Glutamatergic neuron (in vitro differentiated cells): ENCODE measurements around the gene PDCD4. TPM values are rescaled to one million over a fixed set of nuclear protein-coding genes. Genes with fewer than 3 reads are reported as not detected.
A peak's percentile ranks its signal among the peaks of the same experiment; 100 is the strongest.

Source experiments
- DNase-seq: peaks from one replicate; pipeline ENCODE4 v3.0.0; 2022
- H3K27ac Mint-ChIP-seq: one replicate; pipeline ENCODE4 v1.8.0; 2020; ENCODE audit warnings: mild to moderate bottlenecking, mixed read lengths, inconsistent platforms; ENCODE audit not compliant: unreplicated experiment
- H3K27me3 Mint-ChIP-seq: one replicate; pipeline ENCODE4 v1.8.0; 2020; ENCODE audit warnings: mild to moderate bottlenecking, moderate library complexity, mixed read lengths, inconsistent platforms; ENCODE audit not compliant: unreplicated experiment
- H3K36me3 Mint-ChIP-seq: one replicate; pipeline ENCODE4 v1.8.0; 2020; ENCODE audit warnings: mild to moderate bottlenecking, mixed read lengths, inconsistent platforms; ENCODE audit not compliant: unreplicated experiment
- H3K4me1 Mint-ChIP-seq: one replicate; pipeline ENCODE4 v1.8.0; 2020; ENCODE audit warnings: mild to moderate bottlenecking, low read depth, mixed read lengths, inconsistent platforms; ENCODE audit not compliant: unreplicated experiment
- H3K4me3 Mint-ChIP-seq: one replicate; pipeline ENCODE4 v1.8.0; 2020; ENCODE audit warnings: mild to moderate bottlenecking, mixed read lengths, inconsistent platforms; ENCODE audit not compliant: unreplicated experiment
- H3K9me3 Mint-ChIP-seq: one replicate; pipeline ENCODE4 v1.8.0; 2020; ENCODE audit warnings: mild to moderate bottlenecking, moderate library complexity, mixed read lengths, inconsistent platforms; ENCODE audit not compliant: unreplicated experiment
- total RNA-seq: library from RNA; stranded (reverse); fragmentation: NEBNext Ultra II Directional; extraction: Animal tissue kit (Norgen Biotek cat#: 25700); gene quantifications from one replicate; pipeline ENCODE4 v1.2.1, GENCODE V29; 2021; ENCODE audit not compliant: unreplicated experiment
- TF ChIP-seq, protein P1 (sequence below): fragments of 200-600 bp; sonication (generic); IDR thresholded peaks from one replicate; pipeline ENCODE4 v1.5.0; 2021; ENCODE audit not compliant: partially characterized antibody, unreplicated experiment

PDCD4 gene
- total RNA-seq, 1 donor from 2014 or later: 149 TPM

DNA sequence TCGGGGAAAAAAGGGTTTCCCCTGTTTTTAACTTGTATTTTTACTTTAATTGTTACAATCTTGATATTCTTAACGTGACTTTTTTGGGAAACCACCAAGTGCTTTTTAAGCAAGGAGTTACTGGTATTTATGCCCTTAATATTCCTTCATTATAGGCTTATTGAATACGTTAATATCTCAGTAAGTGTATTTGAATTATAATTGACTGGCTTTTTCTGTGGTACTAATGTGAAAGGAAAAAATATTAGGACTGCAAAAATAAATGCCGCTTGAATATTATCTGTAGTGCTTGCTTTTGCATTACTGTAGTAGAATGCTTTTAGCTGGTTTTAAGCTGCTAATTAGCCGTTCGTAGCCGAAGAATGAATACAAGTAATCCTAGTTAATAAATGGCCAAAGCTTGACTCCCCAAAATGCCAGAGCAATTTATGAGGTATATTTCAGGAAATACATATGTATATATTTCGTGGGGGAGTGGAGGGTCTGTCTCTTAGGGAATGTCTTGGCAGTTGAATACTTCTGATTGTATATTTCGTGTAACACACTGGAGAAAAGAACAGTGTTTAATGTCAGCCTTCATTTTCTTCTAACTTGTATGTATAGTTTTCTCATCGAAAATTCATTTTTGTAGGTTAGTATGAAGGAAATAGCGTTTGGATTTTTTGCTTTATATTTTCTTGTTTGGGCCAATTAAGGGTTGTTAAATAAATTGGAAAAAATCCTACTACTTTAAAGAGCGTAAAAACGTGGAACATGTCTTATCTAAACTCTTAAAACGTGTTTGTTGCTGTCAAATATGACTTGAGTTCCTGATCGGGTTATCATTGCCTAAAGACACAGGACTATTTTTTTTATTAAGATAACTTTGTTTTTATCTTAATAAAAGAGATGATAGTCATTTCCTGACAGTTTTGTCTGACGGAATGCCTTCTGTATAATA is 1.5 kb downstream of the PDCD4 start:
- Mint-ChIP-seq H3K36me3 (no peaks in the 10 kb centered on the region), H3K27me3 (peaks cover 11% of the 10 kb centered on the region), H3K4me1 (peaks cover 24% of the 10 kb centered on the region), H3K4me3 (peak overlapping the region; percentile 88), H3K27ac (peak overlapping the region; percentile 78), H3K9me3 (peaks cover 15% of the 10 kb centered on the region)
- TF ChIP-seq, protein P1, sequence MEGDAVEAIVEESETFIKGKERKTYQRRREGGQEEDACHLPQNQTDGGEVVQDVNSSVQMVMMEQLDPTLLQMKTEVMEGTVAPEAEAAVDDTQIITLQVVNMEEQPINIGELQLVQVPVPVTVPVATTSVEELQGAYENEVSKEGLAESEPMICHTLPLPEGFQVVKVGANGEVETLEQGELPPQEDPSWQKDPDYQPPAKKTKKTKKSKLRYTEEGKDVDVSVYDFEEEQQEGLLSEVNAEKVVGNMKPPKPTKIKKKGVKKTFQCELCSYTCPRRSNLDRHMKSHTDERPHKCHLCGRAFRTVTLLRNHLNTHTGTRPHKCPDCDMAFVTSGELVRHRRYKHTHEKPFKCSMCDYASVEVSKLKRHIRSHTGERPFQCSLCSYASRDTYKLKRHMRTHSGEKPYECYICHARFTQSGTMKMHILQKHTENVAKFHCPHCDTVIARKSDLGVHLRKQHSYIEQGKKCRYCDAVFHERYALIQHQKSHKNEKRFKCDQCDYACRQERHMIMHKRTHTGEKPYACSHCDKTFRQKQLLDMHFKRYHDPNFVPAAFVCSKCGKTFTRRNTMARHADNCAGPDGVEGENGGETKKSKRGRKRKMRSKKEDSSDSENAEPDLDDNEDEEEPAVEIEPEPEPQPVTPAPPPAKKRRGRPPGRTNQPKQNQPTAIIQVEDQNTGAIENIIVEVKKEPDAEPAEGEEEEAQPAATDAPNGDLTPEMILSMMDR: no peak
- no peak for DNase-seq

GRCh38 chr10:110873951-110874350 is 2.2 kb downstream of the PDCD4 start:
- Mint-ChIP-seq H3K36me3 (no peaks in the 10 kb centered on the region), H3K4me1 (peaks cover 26% of the 10 kb centered on the region), H3K27me3 (peaks cover 11% of the 10 kb centered on the region), H3K4me3 (peak overlapping the region; percentile 88), H3K27ac (peak overlapping the region; percentile 81), H3K9me3 (peaks cover 15% of the 10 kb centered on the region)
- TF ChIP-seq, protein P1: no peak
- no peak for DNase-seq

- peaks cover 6% of the 10 kb centered on the region for H3K9me3 Mint-ChIP-seq
- TF ChIP-seq, protein P1: no peak
- H3K27ac Mint-ChIP-seq: no peak overlapping the region
- no peak overlapping the region for H3K4me3 Mint-ChIP-seq
- no peak for DNase-seq
- peaks cover 5% of the 10 kb centered on the region for H3K27me3 Mint-ChIP-seq
- peaks cover 19% of the 10 kb centered on the region for H3K4me1 Mint-ChIP-seq
- H3K36me3 Mint-ChIP-seq: no peaks in the 10 kb centered on the region
Measured at GRCh38 chr10:110876000-110876399, 4.3 kb downstream of the PDCD4 start.

DNA sequence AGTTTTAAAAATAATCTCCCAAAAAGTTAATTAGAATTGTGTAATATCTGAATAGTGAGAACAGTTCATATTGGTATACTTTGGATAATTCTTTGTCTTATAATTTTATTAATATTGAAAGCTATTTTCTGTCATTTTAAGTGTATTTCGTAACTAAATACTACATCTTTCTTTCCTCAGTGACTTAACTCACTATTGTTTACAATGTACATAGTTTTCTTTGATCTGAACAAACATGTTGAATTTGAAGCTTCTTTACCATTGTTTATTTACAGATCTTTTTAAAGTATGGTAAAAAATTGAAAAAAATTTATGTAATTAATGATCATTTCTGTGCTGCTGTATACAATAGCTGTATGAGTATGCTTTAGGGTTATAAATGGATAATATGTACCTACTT is 5.1 kb downstream of the PDCD4 start:
- no peaks in the 10 kb centered on the region for H3K27me3 Mint-ChIP-seq
- H3K4me1 Mint-ChIP-seq: peaks cover 22% of the 10 kb centered on the region
- no peak for DNase-seq
- H3K4me3 Mint-ChIP-seq: no peak overlapping the region
- H3K36me3 Mint-ChIP-seq: no peaks in the 10 kb centered on the region
- TF ChIP-seq, protein P1: no peak
- H3K9me3 Mint-ChIP-seq: peaks cover 3% of the 10 kb centered on the region
- H3K27ac Mint-ChIP-seq: no peak overlapping the region

DNA sequence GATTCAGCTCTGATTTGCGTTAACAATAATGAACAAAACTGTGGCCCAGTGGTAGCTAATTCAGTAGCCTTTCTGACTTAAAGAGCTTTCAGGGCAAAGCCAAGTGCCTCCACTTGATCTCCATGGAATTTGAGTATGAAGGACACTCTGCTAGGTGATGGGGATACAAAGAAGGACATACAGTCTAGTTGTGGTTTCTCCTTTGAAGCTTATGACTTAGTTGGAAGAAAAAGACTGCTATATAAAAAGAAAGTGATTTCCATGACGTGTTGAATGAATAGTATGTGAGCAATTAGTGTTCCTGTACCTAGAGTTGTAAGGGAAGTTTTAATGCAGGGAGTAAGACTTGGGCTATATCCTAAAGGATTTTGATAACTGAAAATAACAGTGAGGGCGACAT is 8.3 kb downstream of the PDCD4 start:
- Mint-ChIP-seq H3K36me3 (no peaks in the 10 kb centered on the region), H3K9me3 (no peaks in the 10 kb centered on the region), H3K4me3 (peak overlapping the region; percentile 10), H3K27me3 (no peaks in the 10 kb centered on the region), H3K27ac (no peak overlapping the region), H3K4me1 (peaks cover 19% of the 10 kb centered on the region)
- TF ChIP-seq, protein P1: no peak
- no peak for DNase-seq
